Suppressor macrophage treated with lipopolysaccharide for 1 hour (primary cell): ENCODE data around the gene GMPR.
"Not testable (repeated sequence)": the region's sequence is repeated elsewhere in the genome, so short reads cannot be mapped to it uniquely, and the experiment has no call there.

Experiments
- DNase-seq, 3 donors: peaks; one replicate each; pipeline ENCODE4 v3.0.0-alpha.2; 2020 to 2022

GMPR gene

DNA sequence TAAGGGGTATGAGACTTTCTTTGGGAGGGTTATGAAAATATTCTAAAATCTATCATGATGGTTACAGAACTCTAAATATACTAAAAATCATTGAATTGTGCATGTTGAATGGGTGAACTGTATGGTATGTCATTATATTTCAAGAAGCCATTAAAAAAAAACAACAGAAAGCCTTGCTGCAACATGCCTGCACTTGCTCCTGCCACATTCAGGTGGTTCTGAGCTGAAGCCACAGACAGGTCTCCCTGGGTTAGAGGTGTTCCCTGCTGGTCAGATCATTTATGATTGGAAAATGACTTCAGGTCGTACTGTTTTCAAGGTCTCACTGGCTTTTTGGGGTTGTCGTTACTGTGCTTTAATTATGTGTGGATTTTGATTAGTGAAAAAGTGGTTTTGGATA lies 13.3 kb downstream of the GMPR start:
- no peak for DNase-seq

DNA sequence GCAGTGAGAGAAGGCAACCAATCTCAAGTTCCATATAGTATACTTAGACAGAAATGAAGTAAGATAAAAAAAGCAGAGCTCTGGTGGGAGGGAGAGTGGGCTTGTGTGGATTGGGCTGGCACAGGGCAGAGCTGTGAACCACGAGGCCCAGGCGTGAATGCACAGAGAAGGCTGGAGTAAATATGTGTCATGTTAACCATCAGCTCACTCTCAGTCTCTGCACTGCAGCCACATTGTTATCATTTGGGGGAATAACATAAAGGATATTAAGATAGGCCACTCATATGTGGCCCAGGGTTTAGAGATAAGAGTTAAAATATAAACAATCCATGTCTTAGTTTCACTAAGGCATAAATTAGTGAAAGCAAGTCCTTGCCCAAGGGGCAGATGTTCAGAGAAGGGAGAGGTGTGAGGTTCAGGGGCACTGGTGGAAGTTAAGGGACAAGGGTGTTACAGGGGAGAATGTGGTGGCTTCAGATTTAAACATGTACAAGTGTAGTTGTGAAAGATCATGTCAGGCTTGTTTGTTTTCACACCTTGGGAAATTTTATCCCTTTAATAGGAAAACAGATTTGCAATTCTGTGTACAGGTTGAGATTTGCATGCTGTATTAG lies 14.4 kb downstream of the GMPR start:
- DNase-seq, result no peak

DNA sequence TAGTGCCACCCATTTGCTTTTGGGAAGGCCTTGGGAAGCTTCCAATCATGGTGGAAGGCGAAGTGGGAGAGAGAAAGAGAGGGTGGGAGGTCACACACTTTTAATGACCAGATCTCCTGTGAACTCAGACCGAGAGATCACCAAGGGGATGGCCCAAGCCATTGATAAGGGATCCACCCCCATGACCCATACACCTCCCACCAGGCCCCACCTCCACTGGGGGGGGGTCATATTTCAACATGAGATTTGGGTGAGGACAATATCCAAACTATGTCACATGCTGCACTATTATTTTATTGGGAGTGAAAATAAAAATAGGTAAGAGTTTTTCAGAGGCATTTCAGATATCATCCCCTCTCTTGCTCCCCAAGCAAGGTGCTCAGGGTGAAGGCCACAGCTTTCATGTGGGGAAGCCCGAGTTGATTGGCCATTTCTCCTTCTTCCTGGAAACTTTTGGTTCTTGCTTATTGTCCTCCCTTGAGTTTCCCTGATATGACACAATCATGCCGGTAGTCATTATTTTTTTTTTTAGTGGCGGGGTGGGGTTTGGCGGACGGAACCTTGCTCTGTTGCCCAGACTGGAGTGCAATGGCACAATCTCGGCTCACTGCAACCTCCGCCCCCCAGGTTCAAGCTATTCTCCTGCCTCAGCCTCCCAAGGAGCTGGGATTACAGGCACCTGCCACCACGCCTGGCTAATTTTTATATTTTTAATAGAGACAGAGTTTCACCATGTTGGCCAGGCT lies 15.2 kb downstream of the GMPR start:
- peak in 1 of 3 donors; percentile 30 for DNase-seq

DNA sequence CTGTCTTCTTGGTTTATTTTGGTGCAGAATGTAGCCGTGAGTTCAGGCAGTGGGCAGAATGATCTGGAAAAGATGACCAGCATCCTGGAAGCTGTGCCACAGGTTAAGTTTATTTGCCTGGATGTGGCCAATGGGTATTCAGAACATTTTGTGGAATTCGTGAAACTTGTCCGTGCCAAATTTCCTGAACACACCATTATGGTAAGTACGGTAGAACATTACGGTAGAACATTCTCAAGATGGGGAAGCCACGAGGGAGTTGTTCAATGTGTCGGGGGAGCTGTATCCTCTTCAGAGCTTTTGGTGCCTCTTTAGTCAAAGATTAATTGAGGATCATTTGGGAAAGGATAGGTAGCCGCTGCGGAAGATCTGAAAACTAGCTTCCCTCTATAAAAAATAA lies 16.1 kb downstream of the GMPR start:
- no peak for DNase-seq

DNA sequence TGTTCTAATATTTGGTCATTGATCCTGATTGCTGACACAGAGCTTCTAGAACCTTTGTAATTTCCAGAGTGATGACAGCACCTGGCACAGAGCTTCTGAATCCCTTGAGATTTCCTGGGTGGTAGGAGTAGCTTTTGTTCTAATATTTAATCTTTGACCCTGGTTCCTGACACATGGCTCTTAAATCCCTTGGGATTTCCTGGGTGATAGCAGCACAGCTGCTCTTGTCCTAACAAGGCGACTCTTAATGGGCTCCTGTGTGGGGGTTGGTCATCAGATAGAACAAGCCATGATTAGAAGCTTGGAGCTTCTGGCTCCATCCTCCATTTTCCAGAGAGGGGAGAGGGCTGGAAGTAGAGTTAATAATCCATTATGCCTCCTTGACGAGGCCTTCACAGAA lies 18.4 kb downstream of the GMPR start:
- DNase-seq, result no peak

DNA sequence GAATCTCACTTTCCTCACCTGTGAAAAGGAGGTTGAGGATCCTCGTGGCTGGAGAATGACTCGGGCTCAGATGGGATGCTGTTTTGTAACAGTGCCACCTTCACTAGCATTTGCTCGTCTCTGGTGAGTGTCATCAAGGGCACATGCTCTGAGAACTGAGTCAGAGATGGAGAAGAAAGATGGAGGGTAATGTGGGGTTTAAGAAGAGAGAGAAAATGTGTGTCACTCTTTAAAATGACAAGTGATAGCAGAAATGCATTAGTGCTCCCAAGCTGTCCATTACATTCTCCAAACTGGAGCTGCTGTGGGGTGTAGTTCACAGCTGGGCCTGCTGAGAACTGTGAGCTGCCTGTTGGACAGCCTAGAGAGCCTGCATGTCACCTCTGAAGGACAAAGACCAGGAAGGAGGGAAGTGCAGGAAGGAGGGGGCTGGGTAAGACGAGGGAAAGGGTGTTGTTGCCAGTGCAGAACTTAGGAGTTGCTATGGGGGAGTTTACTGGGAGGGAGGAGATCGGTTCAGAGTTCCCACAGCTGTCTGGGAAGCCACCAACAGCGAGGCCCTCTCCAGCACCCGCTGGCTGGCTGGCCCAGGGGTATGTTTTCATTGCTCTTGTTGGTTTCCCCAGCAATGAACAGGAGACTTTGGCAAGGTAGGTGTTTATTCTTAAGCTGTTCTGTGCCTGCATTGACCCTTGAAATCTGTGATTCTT lies 19.8 kb downstream of the GMPR start:
- DNase-seq, result peak in 1 of 3 donors; percentile 6

DNA sequence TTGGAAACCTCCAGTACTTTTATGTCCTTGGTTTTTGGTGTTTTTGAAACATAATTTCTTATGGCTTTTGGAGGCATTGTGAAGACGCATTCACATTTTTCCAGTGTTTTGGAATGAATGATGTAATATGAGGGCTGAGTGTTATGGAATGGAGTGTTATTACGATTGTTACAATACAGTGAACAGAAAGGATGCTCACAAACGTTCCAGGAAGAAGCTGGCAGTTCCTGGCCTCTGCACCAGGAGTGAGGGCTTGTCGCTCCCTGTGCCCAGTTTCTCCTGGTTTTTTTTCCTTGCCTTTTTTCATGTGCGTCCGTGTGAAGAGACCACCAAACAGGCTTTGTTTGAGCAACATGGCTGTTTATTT lies 20.3 kb downstream of the GMPR start:
- no peak for DNase-seq

- not testable (repeated sequence) for DNase-seq
These were observed 21.2 kb downstream of the GMPR start for GRCh38 chr6:16259604-16260003.

DNA sequence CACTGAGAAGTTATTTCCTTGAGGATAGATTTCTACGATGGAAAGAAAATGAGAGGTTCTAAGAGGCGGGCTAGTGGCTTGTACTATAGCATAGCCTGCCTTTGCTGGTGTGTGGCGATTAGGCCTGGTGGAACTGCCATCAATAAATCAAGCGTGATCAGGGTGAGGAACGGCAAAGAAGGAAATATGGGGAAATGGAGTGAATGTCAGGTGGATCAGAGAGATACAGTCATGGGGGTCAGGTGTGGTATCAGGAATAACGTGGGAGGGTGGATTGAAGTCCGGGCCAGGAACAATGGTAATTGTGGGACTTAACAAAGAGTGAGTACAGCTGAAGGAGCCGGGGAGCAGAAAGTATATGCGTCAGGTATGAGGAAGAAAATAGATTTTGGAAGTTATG lies 22.2 kb downstream of the GMPR start:
- not testable (repeated sequence) for DNase-seq

GRCh38 chr6:16262773-16263172 lies 24.4 kb downstream of the GMPR start:
- not testable (repeated sequence) for DNase-seq

DNA sequence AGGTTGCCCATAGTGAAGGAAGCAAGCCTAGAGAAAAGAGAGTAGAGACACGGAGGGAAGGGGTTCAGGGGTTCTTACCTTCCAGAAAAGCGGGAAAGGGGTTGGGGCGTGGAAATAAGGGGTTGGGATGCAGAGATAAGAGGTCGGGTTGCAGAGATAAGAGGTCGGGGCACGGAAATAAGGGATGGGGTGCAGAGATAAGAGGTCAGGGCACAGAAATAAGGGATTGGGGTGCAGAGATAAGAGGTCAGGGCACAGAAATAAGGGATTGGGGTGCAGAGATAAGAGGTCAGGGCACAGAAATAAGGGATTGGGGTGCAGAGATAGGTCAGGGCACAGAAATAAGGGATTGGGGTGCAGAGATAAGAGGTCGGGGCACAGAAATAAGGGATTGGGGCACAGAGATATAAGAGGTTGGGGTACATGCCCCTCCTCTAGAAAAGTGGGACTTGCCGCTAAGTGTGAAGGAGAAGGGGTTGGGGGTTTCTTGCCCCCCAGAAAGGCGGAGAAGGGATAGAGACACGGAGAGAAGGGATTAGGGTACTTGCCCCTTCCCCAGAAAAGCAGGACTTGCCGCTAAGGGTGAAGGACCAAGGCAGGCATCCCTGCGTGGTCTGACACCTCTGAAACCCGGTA lies 25.2 kb downstream of the GMPR start:
- not testable (repeated sequence) for DNase-seq

DNA sequence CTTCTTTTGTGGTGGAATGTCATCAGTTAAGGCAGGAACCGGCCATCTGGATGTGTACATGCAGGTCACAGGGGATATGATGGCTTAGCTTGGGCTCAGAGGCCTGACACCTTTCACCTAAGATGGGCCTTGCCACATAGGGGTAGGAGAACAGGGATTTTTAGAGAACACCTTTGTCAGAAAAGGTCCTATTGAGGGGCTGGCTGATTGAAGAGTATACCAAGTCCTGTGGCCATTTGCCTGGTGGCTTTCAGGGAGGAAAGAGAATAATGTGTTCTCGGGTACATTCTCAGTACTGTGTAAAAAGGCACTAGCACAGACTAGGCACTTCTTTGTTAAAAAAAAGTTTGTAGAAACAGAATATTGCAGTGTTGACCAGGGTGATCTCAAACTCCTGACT lies 26.4 kb downstream of the GMPR start:
- DNase-seq, result no peak

DNA sequence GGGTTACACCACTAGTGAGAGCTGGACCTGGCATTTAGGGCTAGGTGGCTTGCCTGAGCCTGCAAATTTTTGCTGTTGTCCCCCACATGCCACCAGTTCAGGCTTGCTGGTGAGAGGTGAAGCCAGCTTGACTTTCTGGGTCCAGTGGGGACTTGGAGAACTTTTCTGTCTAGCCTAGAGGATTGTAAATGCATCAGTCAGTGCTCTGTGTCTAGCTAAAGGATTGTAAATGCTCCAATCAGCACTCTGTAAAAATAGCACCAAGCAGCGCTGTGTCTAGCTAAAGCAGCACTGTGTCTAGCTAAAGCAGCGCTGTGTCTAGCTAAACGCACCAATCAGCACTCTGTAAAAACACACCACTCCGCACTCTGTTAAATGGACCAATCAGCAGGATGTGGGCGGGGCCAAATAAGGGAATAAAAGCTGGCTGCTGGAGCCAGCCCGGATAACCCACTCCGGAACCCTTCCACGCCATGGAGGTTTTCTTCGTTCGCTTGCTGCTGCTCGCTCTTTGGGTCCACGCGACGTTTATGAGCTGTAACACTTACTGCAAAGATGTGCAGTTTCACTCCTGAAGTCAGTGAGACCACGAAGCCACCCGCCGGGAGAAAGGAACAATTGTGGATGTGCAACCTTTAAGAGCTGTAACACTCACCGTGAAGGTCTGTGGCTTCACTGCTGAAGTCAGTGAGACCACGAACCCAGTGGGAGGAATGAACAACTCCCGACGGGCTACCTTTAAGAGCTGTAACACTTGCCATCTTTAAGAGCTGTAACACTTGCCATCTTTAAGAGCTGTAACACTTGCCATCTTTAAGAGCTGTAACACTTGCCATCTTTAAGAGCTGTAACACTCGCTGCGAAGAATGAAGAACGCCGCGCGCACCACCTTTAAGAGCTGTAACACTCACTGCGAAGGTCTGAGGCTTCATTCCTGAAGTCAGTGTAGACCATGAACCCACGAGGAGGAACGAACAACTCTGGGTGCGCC lies 27.3 kb downstream of the GMPR start:
- DNase-seq, result no peak

GRCh38 chr6:16267428-16268263 lies 29.3 kb downstream of the GMPR start:
- DNase-seq, result no peak

DNA sequence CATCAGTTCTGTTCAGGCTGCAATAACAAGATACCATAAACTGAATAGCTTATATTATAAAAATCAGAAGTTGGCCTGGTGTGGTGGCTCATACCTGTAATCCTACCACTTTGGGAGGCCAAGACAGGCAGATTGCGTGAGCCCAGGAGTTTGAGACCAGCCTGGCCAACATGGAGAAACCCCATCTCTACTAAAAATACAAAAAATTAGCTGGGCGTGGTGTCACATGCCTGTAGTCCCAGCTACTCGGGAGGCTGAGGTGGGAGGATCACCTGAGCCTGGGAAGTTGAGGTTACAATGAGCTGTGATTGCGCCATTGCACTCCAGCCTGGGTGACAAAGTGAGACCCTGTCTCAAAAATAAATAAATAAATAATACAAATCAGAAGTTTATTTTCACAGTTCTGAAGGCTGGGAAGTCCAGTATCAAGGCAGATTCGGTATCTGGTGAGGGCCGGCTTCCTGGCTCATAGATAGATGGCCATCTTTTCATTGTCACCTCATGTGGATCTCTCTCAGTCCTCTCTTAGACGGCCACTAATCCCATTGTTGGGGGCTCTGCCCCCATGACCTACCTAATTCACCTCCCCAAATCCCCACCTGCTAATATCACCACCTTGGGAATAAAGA lies 31.2 kb downstream of the GMPR start:
- not testable (repeated sequence) for DNase-seq

GRCh38 chr6:16270178-16270794 lies 31.9 kb downstream of the GMPR start:
- DNase-seq, result peak; percentile 21 to 41 (median 28)

DNA sequence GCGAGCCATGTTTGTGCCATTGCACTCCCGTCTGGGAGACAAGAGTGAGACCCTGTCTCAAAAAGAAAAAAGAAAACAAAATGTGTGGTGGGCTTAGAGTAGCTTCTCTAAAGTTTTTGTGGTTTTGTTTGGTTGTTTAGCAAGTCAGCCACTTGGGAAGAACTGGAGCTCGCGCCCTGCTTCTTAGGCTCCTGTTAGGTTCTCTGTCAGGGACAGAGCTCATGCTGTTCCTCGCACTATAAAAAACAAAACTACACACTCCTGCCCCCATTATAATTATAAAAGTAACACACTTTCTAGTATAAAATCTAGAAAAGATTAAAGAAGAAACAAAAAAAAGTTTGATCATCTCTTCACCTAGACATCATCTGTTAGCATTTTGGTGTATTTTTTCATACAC lies 33.0 kb downstream of the GMPR start:
- DNase-seq, result no peak

- no peak for DNase-seq
These were observed 33.8 kb downstream of the GMPR start for GRCh38 chr6:16272201-16272600.

GRCh38 chr6:16273256-16273655 lies 34.9 kb downstream of the GMPR start:
- DNase-seq, result no peak

- DNase-seq, result no peak
These were observed 36.1 kb downstream of the GMPR start for GRCh38 chr6:16274483-16274882.
